Epithelial cell of esophagus (primary cell): Measurements from ENCODE around the gene CIC.
"Not testable (repeated sequence)": the region's sequence is repeated elsewhere in the genome, so short reads cannot be mapped to it uniquely, and the experiment has no call there.

ENCODE experiments used
- DNase-seq: peaks from one replicate; pipeline ENCODE4 v3.0.0; 2010; ENCODE audit warnings: low read depth
- H3K4me3 ChIP-seq: 2 replicates; pipeline ENCODE4 v1.5.1; 2011; ENCODE audit warnings: mild to moderate bottlenecking, low read length, control low read depth
- CTCF ChIP-seq: IDR thresholded peaks from 2 replicates; pipeline ENCODE4 v1.5.1; 2011; ENCODE audit warnings: low read depth, mild to moderate bottlenecking, low read length, control low read depth, inconsistent platforms; ENCODE audit not compliant: insufficient read depth; ENCODE audit errors: missing control alignments

The CIC gene

GRCh38 chr19:42333018-42333417 is 64.0 kb downstream of the CIC start:
- H3K4me3 ChIP-seq = no peak overlapping the region
- no peak for DNase-seq
- TF ChIP-seq CTCF = no peak

- DNase-seq = no peak
- no peak overlapping the region for H3K4me3 ChIP-seq
- no peak for TF ChIP-seq CTCF
Measured at GRCh38 chr19:42333975-42334696, 65.1 kb downstream of the CIC start.

- TF ChIP-seq CTCF = no peak
- no peak for DNase-seq
- no peak overlapping the region for H3K4me3 ChIP-seq
Measured at GRCh38 chr19:42334697-42335373, 65.8 kb downstream of the CIC start.

- TF ChIP-seq CTCF = no peak
- no peak for DNase-seq
- no peak overlapping the region for H3K4me3 ChIP-seq
Measured at GRCh38 chr19:42335374-42335936, 66.4 kb downstream of the CIC start.

- no peak for DNase-seq
- TF ChIP-seq CTCF = no peak
Measured at GRCh38 chr19:42335971-42336370, 66.9 kb downstream of the CIC start.

GRCh38 chr19:42339126-42339860 is 70.2 kb downstream of the CIC start:
- H3K4me3 ChIP-seq, DNase-seq: not testable (repeated sequence)

More at GRCh38 chr19:42335971-42336370, 66.9 kb downstream of the CIC start:
- H3K4me3 ChIP-seq = no peak overlapping the region

GRCh38 chr19:42339922-42340321 is 70.9 kb downstream of the CIC start:
- not testable (repeated sequence) for H3K4me3 ChIP-seq

More at GRCh38 chr19:42339922-42340321, 70.9 kb downstream of the CIC start:
- DNase-seq = not testable (repeated sequence)
